HepG2 (cell line): ENCODE results near the gene SLC11A1. TPM values are rescaled to one million over a fixed set of nuclear protein-coding genes. Genes with fewer than 3 reads are reported as not detected.

Experiments
- CBX5 ChIP-seq: sonication (generic); formaldehyde crosslinking; IDR thresholded peaks from 2 replicates; pipeline ENCODE4 v1.4.0; 2020; ENCODE audit warnings: missing genetic modification reagents, borderline replicate concordance
- HNRNPH1 ChIP-seq: fragments of 200-400 bp; formaldehyde crosslinking; optimal IDR thresholded peaks from 2 replicates; pipeline ENCODE3; 2017; ENCODE audit warnings: mild to moderate bottlenecking, low read depth, low read length
- IRF2 ChIP-seq: IDR thresholded peaks from 2 replicates; pipeline ENCODE4 v1.6.1; 2018; ENCODE audit warnings: missing genetic modification reagents, missing compliant biosample characterization
- KMT2B ChIP-seq: IDR thresholded peaks from 2 replicates; pipeline ENCODE4 v1.6.1; 2016; ENCODE audit warnings: missing genetic modification reagents, missing compliant biosample characterization
- NKX3-1 ChIP-seq: sonication (generic); formaldehyde crosslinking; IDR thresholded peaks from 2 replicates; pipeline ENCODE4 v1.5.0; 2020; ENCODE audit warnings: missing genetic modification reagents
- PATZ1 ChIP-seq: sonication (generic); formaldehyde crosslinking; IDR thresholded peaks from 2 replicates; pipeline ENCODE4 v1.4.0; 2020; ENCODE audit warnings: missing genetic modification reagents
- THYN1 ChIP-seq: sonication (generic); formaldehyde crosslinking; IDR thresholded peaks from 2 replicates; pipeline ENCODE4 v1.8.1; 2023; ENCODE audit warnings: low read depth, mild to moderate bottlenecking, moderate library complexity, missing genetic modification reagents, borderline replicate concordance
- ZFX ChIP-seq: sonication (generic); formaldehyde crosslinking; IDR thresholded peaks from 2 replicates; pipeline ENCODE4 v1.4.0; 2020; ENCODE audit warnings: mild to moderate bottlenecking, low read depth, missing genetic modification reagents, moderate library complexity
- ZNF432 ChIP-seq: sonication (generic); formaldehyde crosslinking; IDR thresholded peaks from 2 replicates; pipeline ENCODE4 v1.5.0; 2020; ENCODE audit warnings: missing genetic modification reagents, mild to moderate bottlenecking, borderline replicate concordance
- ZNF740 ChIP-seq: sonication (generic); formaldehyde crosslinking; IDR thresholded peaks from 2 replicates; pipeline ENCODE4 v1.4.0; 2020; ENCODE audit warnings: missing genetic modification reagents
- polyA plus RNA-seq, 8 experiments: library from polyadenylated mRNA; depleted of rRNA in 3 of 8; stranded (reverse) in 7 of 8; unstranded in 1 of 8; fragments of >200 nt; fragmentation: Illumina TruSeq in 4 of 8; extraction: Trizol in 4 of 8; gene quantifications; 2 replicates each; pipeline versions ENCODE4 v1.2.1 to v1.2.3, GENCODE V29; 2011 to 2016; ENCODE audit warnings: low read depth in 4 of 8, missing spikeins in 1 of 8, mixed read lengths in 1 of 8; ENCODE audit not compliant: insufficient read depth in 1 of 8
- total RNA-seq, 5 experiments: library from RNA; depleted of rRNA; stranded (reverse); fragments of >200 nt; fragmentation: Illumina TruSeq; extraction: Trizol; gene quantifications; 2 replicates each; pipeline ENCODE4 v1.2.3, GENCODE V29; 2016; ENCODE audit warnings: low read depth in 1 of 5
- TF ChIP-seq, protein P1 (sequence below): sonication (generic); formaldehyde crosslinking; IDR thresholded peaks from 2 replicates; pipeline ENCODE4 v1.5.1; 2020; ENCODE audit warnings: missing genetic modification reagents, mild to moderate bottlenecking, borderline replicate concordance
- TF ChIP-seq, protein P2 (sequence below): sonication (generic); formaldehyde crosslinking; IDR thresholded peaks from 2 replicates; pipeline ENCODE4 v1.5.0; 2020; ENCODE audit warnings: missing genetic modification reagents

Gene SLC11A1
- total and polyA plus RNA-seq, 2 of the 13 experiments (the other 11 are each of a cell fraction or from before 2014, with no cell fraction given), result 0.33 to 2.3 TPM

DNA sequence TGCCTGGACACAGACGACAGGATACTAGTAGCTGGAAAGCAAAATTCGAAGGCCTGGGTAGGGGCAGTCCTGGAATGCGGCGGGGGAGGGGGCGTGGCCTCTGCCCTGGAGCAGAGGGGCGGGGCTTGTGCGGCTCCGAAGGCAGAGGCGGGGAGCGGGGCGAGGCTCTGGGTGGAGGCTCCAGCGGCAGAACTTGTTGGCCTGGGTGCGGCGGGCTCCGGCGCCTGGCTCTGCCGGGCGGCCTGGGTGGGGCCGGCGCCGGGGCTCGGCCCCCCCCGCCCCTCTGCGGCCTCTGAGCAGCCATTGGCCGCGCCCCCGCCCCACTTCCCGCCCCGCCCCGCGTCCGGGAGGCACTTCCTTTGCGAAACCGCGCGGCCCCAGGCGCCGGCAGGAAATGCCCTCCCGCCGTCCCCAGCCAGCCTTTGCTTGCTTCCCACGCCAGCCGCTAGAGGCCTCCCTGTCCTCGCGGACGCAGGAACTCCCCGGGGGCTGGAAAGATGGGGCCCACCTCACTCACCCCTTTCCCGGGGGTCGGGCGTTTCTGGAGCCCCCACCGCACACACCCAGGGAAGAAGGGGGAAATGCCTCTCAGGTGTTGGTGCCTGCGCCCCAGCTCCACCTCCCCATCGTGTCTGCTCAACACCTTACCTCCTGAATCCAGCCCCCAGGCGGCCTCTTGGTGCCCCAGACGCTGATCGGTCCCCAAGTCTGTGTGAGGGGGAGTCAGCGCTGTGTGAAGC, 24.3 kb downstream of the SLC11A1 start (continued):
- peak; percentile 50 for TF ChIP-seq NKX3-1
- no peak for TF ChIP-seq HNRNPH1
- TF ChIP-seq PATZ1 (CRISPR knock-in tag), result peak; percentile 99
- TF ChIP-seq ZFX (CRISPR knock-in tag), result peak; percentile 56
- TF ChIP-seq ZNF432 (CRISPR knock-in tag), result no peak
- TF ChIP-seq IRF2 (CRISPR knock-in tag), result peak; percentile 78; the same call in 1 of the 2 replicates
- TF ChIP-seq, protein P1, sequence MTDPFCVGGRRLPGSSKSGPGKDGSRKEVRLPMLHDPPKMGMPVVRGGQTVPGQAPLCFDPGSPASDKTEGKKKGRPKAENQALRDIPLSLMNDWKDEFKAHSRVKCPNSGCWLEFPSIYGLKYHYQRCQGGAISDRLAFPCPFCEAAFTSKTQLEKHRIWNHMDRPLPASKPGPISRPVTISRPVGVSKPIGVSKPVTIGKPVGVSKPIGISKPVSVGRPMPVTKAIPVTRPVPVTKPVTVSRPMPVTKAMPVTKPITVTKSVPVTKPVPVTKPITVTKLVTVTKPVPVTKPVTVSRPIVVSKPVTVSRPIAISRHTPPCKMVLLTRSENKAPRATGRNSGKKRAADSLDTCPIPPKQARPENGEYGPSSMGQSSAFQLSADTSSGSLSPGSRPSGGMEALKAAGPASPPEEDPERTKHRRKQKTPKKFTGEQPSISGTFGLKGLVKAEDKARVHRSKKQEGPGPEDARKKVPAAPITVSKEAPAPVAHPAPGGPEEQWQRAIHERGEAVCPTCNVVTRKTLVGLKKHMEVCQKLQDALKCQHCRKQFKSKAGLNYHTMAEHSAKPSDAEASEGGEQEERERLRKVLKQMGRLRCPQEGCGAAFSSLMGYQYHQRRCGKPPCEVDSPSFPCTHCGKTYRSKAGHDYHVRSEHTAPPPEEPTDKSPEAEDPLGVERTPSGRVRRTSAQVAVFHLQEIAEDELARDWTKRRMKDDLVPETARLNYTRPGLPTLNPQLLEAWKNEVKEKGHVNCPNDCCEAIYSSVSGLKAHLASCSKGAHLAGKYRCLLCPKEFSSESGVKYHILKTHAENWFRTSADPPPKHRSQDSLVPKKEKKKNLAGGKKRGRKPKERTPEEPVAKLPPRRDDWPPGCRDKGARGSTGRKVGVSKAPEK (CRISPR knock-in tag), result no peak; the same call in 1 of the 2 replicates
- TF ChIP-seq THYN1, result no peak; the same call in 1 of the 2 replicates
- TF ChIP-seq ZNF740, result no peak; the same call in none of the 2 replicates
- TF ChIP-seq, protein P2, sequence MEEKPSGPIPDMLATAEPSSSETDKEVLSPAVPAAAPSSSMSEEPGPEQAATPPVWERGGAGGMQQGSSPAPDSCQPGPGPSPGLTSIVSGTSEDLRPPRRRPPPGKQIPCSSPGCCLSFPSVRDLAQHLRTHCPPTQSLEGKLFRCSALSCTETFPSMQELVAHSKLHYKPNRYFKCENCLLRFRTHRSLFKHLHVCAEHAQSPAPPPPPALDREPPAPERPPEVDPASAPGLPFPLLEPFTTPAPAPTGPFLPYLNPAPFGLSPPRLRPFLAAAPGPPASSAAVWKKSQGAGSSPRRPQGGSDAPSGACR (CRISPR knock-in tag), result peak; percentile 46; the same call in 1 of the 2 replicates
- TF ChIP-seq KMT2B (CRISPR knock-in tag), result peak; percentile 54; the same call in 1 of the 2 replicates
- TF ChIP-seq CBX5, result peak; percentile 82; the same call in 1 of the 2 replicates
